Progenitor cell of endocrine pancreas (in vitro differentiated cells): Measurements from ENCODE around the gene SOX2. TPM values are rescaled to one million over a fixed set of nuclear protein-coding genes. Genes with fewer than 3 reads are reported as not detected.

Experiments
- DNase-seq: peaks from one replicate; pipeline ENCODE4 v3.0.0; 2021; ENCODE audit warnings: low spot score; ENCODE audit not compliant: unreplicated experiment
- H3K27ac Mint-ChIP-seq: 2 replicates; pipeline ENCODE4 v1.8.0; 2021; ENCODE audit warnings: mild to moderate bottlenecking, moderate library complexity, mixed read lengths
- H3K27me3 Mint-ChIP-seq: 2 replicates; pipeline ENCODE4 v1.8.0; 2021; ENCODE audit warnings: mixed read lengths
- H3K36me3 Mint-ChIP-seq: 2 replicates; pipeline ENCODE4 v1.8.0; 2022; ENCODE audit warnings: mixed read lengths; ENCODE audit not compliant: insufficient read depth
- H3K4me1 Mint-ChIP-seq: 2 replicates; pipeline ENCODE4 v1.8.0; 2021; ENCODE audit warnings: low read depth, mixed read lengths
- H3K4me3 Mint-ChIP-seq: 2 replicates; pipeline ENCODE4 v1.8.0; 2021; ENCODE audit warnings: low read depth, mild to moderate bottlenecking, moderate library complexity, mixed read lengths
- H3K9me3 Mint-ChIP-seq: 2 replicates; pipeline ENCODE4 v1.8.0; 2021; ENCODE audit warnings: low read depth, mixed read lengths
- CTCF ChIP-seq: fragments of 200-600 bp; sonication (generic); IDR thresholded peaks from one replicate; pipeline ENCODE4 v1.5.0; 2021; ENCODE audit warnings: antibody characterized with exemption, mild to moderate bottlenecking; ENCODE audit not compliant: unreplicated experiment
- total RNA-seq: library from RNA; stranded (reverse); gene quantifications from 2 replicates; pipeline ENCODE4 v1.2.1, GENCODE V29; 2021

The SOX2 gene
- total RNA-seq, 1 donor from 2014 or later = 72.0 TPM

- TF ChIP-seq CTCF = no peak
- Mint-ChIP-seq H3K4me3 (no peak overlapping the region), H3K4me1 (peaks cover 16% of the 10 kb centered on the region), H3K27ac (no peak overlapping the region), H3K27me3 (peaks cover 46% of the 10 kb centered on the region), H3K36me3 (no peaks in the 10 kb centered on the region), H3K9me3 (no peaks in the 10 kb centered on the region)
- no peak for DNase-seq
Measured at GRCh38 chr3:181707980-181708379, 3.7 kb upstream of the SOX2 start.

GRCh38 chr3:181709537-181710279 lies 2.0 kb upstream of the SOX2 start:
- Mint-ChIP-seq H3K4me3 (peak overlapping the region; percentile 64), H3K27me3 (peaks cover 43% of the 10 kb centered on the region), H3K9me3 (no peaks in the 10 kb centered on the region), H3K27ac (peak overlapping the region; percentile 89), H3K4me1 (peaks cover 20% of the 10 kb centered on the region), H3K36me3 (peaks cover 6% of the 10 kb centered on the region)
- peak; percentile 91 for TF ChIP-seq CTCF
- DNase-seq = peak; percentile 75

- no peak for DNase-seq
- TF ChIP-seq CTCF = no peak
Measured at GRCh38 chr3:181710345-181711291, 1.1 kb upstream of the SOX2 start.

GRCh38 chr3:181712226-181712552 lies 464 bp downstream of the SOX2 start:
- no peak for TF ChIP-seq CTCF
- DNase-seq = no peak
- Mint-ChIP-seq H3K36me3 (peaks cover 9% of the 10 kb centered on the region), H3K4me1 (peaks cover 23% of the 10 kb centered on the region), H3K27me3 (peaks cover 48% of the 10 kb centered on the region), H3K27ac (peak overlapping the region; percentile 97), H3K9me3 (no peaks in the 10 kb centered on the region), H3K4me3 (peak overlapping the region; percentile 93)

More at GRCh38 chr3:181710345-181711291, 1.1 kb upstream of the SOX2 start:
- peaks cover 19% of the 10 kb centered on the region for H3K4me1 Mint-ChIP-seq
- no peak overlapping the region for H3K4me3 Mint-ChIP-seq
- peaks cover 6% of the 10 kb centered on the region for H3K36me3 Mint-ChIP-seq
- H3K9me3 Mint-ChIP-seq = no peaks in the 10 kb centered on the region
- H3K27ac Mint-ChIP-seq = no peak overlapping the region
- H3K27me3 Mint-ChIP-seq = peaks cover 43% of the 10 kb centered on the region

- peaks cover 48% of the 10 kb centered on the region for H3K27me3 Mint-ChIP-seq
- H3K4me3 Mint-ChIP-seq = peak overlapping the region; percentile 93
- peak overlapping the region; percentile 97 for H3K27ac Mint-ChIP-seq
- no peaks in the 10 kb centered on the region for H3K9me3 Mint-ChIP-seq
- no peak for TF ChIP-seq CTCF
- DNase-seq = no peak
- H3K4me1 Mint-ChIP-seq = peaks cover 23% of the 10 kb centered on the region
- peaks cover 9% of the 10 kb centered on the region for H3K36me3 Mint-ChIP-seq
Measured at GRCh38 chr3:181712553-181713279, 991 bp downstream of the SOX2 start.
